GM12878 (cell line): Measurements from ENCODE around the gene JDP2. TPM values are rescaled to one million over a fixed set of nuclear protein-coding genes. Genes with fewer than 3 reads are reported as not detected.

Experiments used
- BACH1 ChIP-seq: fragments of 450-650 bp; IDR thresholded peaks from 2 replicates; pipeline ENCODE4 v1.6.1; 2017; ENCODE audit warnings: mild to moderate bottlenecking, borderline replicate concordance
- FOXK2 ChIP-seq: fragments of 450-650 bp; IDR thresholded peaks from 2 replicates; pipeline ENCODE4 v1.6.1; 2017; ENCODE audit warnings: mild to moderate bottlenecking, moderate library complexity
- GABPA ChIP-seq: IDR thresholded peaks from 2 replicates; pipeline ENCODE4 v1.6.1; 2014; ENCODE audit warnings: antibody characterized with exemption, low read depth, mild to moderate bottlenecking, inconsistent platforms
- LARP7 ChIP-seq: fragments of 450-650 bp; IDR thresholded peaks from 2 replicates; pipeline ENCODE4 v1.6.1; 2017; ENCODE audit warnings: mild to moderate bottlenecking
- SIX5 ChIP-seq: IDR thresholded peaks from 2 replicates; pipeline ENCODE4 v1.6.1; 2011; ENCODE audit warnings: mild to moderate bottlenecking, low read depth, low read length, moderate library complexity; ENCODE audit not compliant: severe bottlenecking
- SMAD5 ChIP-seq: IDR thresholded peaks from 2 replicates; pipeline ENCODE4 v1.6.1; 2016; ENCODE audit warnings: antibody characterized with exemption, low read depth
- SMC3 ChIP-seq: IDR thresholded peaks from 2 replicates; pipeline ENCODE4 v1.6.1; 2011; ENCODE audit warnings: low read length, improper control_type of control experiment, borderline replicate concordance
- SPI1 ChIP-seq: IDR thresholded peaks from 2 replicates; pipeline ENCODE4 v1.6.1; 2011; ENCODE audit warnings: low read depth, mild to moderate bottlenecking, low read length, moderate library complexity, borderline replicate concordance; ENCODE audit not compliant: insufficient read depth
- ZBTB11 ChIP-seq: fragments of 450-650 bp; formaldehyde crosslinking; IDR thresholded peaks from 2 replicates; pipeline ENCODE4 v1.5.0; 2022; ENCODE audit warnings: mild to moderate bottlenecking, missing genetic modification characterization
- ZBTB4 ChIP-seq: fragments of 450-650 bp; formaldehyde crosslinking; IDR thresholded peaks from 2 replicates; pipeline ENCODE4 v1.4.0; 2022; ENCODE audit warnings: mild to moderate bottlenecking, moderate library complexity
- ZNF384 ChIP-seq: IDR thresholded peaks from 2 replicates; pipeline ENCODE4 v1.6.1; 2012; ENCODE audit warnings: low read depth, mild to moderate bottlenecking, low read length, improper control_type of control experiment, borderline replicate concordance
- ZNF592 ChIP-seq: fragments of 450-650 bp; IDR thresholded peaks from 2 replicates; pipeline ENCODE4 v1.6.1; 2017; ENCODE audit warnings: mild to moderate bottlenecking, moderate library complexity
- polyA plus RNA-seq, 11 experiments: library from polyadenylated mRNA; depleted of rRNA in 4 of 11; unstranded in 6 of 11; stranded (reverse) in 5 of 11; fragments of >200 nt; fragmentation: Nextera tagmentation in 4 of 11; fragmentation: Illumina TruSeq in 1 of 11; extraction: Ambion mirVana in 4 of 11; extraction: Trizol in 1 of 11; gene quantifications; 1 replicate in 1 of 11; 2 replicates in 10 of 11; pipeline versions ENCODE4 v1.2.1 to v1.2.3, GENCODE V29; 2011 to 2016; ENCODE audit warnings: inconsistent platforms in 2 of 11, missing spikeins in 2 of 11, low read depth in 1 of 11
- total RNA-seq, 4 experiments: library from RNA; depleted of rRNA in 3 of 4; stranded (reverse); fragments of >200 nt in 3 of 4; fragmentation: Illumina TruSeq in 1 of 4; extraction: Trizol in 1 of 4; gene quantifications; 2 replicates each; pipeline versions ENCODE4 v1.2.1 to v1.2.3, GENCODE V29; 2013 to 2021
- TF ChIP-seq, protein P1 (sequence below), 3 experiments: IDR thresholded peaks in 2 of 3; conservative IDR thresholded peaks in 1 of 3; 2 replicates each; pipeline ENCODE4 v1.5.1; 2011; ENCODE audit warnings: low read depth in 3 of 3, low read length in 3 of 3, mild to moderate bottlenecking in 3 of 3, control low read depth in 2 of 3, moderate library complexity in 2 of 3, inconsistent platforms in 1 of 3, mixed read lengths in 1 of 3; ENCODE audit not compliant: control insufficient read depth in 2 of 3, insufficient read depth in 1 of 3; ENCODE audit errors: extremely low read depth in 1 of 3
- TF ChIP-seq, protein P2 (sequence below): IDR thresholded peaks from 2 replicates; pipeline ENCODE4 v1.6.1; 2012; ENCODE audit warnings: low read depth, low read length, improper control_type of control experiment

JDP2 gene
- total and polyA plus RNA-seq, 10 of the 15 experiments (the other 5 are each of a cell fraction or from before 2014, with no cell fraction given) = 0.71 to 21.3 (median 11.2) TPM

DNA sequence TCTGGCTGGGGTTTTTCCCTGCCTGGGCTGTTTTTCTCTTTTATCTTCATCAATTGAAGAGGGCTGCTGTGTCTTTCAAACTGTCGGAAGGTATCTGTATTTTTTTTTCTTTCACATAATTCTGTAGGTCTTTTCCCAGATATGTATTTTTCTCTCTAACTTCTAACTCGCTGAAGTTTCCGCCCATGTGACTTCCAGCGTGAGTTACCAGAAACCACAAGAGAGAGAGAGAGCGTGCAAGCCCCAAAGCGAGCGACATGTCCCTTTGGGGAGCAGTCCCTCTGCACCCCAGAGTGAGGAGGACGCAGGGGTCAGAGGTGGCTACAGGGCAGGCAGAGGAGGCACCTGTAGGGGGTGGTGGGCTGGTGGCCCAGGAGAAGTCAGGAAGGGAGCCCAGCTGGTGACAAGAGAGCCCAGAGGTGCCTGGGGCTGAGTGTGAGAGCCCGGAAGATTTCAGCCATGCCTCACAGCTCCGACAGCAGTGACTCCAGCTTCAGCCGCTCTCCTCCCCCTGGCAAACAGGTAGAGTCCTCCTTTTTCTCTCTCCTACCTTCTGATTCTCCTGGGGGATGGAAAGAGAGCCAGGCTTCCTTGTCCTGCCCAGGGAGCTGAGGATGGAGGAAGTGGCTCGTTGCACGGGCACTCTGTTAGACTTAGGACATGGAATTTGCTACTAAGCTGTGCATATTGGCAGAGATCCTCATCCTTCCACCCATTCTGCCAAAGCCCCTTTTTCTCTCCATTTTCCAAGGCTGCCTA is 94.6 kb downstream of the JDP2 start, which contains the start of gene BATF (continued):
- TF ChIP-seq ZBTB4 (CRISPR knock-in tag) (no peak), LARP7 (0 out of 2 replicates have a peak, but pooled peaks have one; percentile 63), SPI1 (no peak; the same call in 1 of the 2 replicates), ZBTB11 (CRISPR knock-in tag) (0 out of 2 replicates have a peak, but pooled peaks have one; percentile 27), SIX5 (no peak), BACH1 (0 out of 2 replicates have a peak, but pooled peaks have one; percentile 63), ZNF384 (peak; percentile 66), ZNF592 (no peak), SMAD5 (peak; percentile 94), GABPA (no peak), FOXK2 (no peak), SMC3 (peak; percentile 5; the same call in 1 of the 2 replicates)
- TF ChIP-seq, protein P1, sequence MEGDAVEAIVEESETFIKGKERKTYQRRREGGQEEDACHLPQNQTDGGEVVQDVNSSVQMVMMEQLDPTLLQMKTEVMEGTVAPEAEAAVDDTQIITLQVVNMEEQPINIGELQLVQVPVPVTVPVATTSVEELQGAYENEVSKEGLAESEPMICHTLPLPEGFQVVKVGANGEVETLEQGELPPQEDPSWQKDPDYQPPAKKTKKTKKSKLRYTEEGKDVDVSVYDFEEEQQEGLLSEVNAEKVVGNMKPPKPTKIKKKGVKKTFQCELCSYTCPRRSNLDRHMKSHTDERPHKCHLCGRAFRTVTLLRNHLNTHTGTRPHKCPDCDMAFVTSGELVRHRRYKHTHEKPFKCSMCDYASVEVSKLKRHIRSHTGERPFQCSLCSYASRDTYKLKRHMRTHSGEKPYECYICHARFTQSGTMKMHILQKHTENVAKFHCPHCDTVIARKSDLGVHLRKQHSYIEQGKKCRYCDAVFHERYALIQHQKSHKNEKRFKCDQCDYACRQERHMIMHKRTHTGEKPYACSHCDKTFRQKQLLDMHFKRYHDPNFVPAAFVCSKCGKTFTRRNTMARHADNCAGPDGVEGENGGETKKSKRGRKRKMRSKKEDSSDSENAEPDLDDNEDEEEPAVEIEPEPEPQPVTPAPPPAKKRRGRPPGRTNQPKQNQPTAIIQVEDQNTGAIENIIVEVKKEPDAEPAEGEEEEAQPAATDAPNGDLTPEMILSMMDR (IDR thresholded peaks at IDR 0.05 in 2 of 3, conservative IDR thresholded peaks at IDR 0.05 in 1 of 3; ENCODE audit: control insufficient read depth in 2 of 3, extremely low read depth in 1 of 3, insufficient read depth in 1 of 3, low read depth in 3 of 3, low read length in 3 of 3) = no peak
- TF ChIP-seq, protein P2, sequence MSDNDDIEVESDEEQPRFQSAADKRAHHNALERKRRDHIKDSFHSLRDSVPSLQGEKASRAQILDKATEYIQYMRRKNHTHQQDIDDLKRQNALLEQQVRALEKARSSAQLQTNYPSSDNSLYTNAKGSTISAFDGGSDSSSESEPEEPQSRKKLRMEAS = peak; percentile 89
